GM21423 (cell line): ENCODE results near the gene CLEC19A.

Source experiments
- ATAC-seq: cut with Tn5 transposase; IDR thresholded peaks from one replicate; pipeline ENCODE4 v1.9.1; 2021; ENCODE audit warnings: mild to moderate bottlenecking, moderate library complexity; ENCODE audit not compliant: unreplicated experiment

Gene CLEC19A

GRCh38 chr16:19284207-19284606, 1.3 kb upstream of the CLEC19A start:
- ATAC-seq = no peak

- ATAC-seq = no peak
These were observed 1.3 kb downstream of the CLEC19A start for GRCh38 chr16:19286827-19287226.

- ATAC-seq = no peak
These were observed 1.7 kb downstream of the CLEC19A start for GRCh38 chr16:19287241-19287640.

GRCh38 chr16:19288872-19289799, 3.6 kb downstream of the CLEC19A start:
- no peak for ATAC-seq

GRCh38 chr16:19289811-19290485, 4.4 kb downstream of the CLEC19A start:
- ATAC-seq = no peak

- ATAC-seq = no peak
These were observed 5.3 kb downstream of the CLEC19A start for GRCh38 chr16:19290860-19291259.

- no peak for ATAC-seq
These were observed 5.9 kb downstream of the CLEC19A start for GRCh38 chr16:19291475-19291874.

- no peak for ATAC-seq
These were observed 6.7 kb downstream of the CLEC19A start for GRCh38 chr16:19292186-19292585.

GRCh38 chr16:19294156-19294649, 8.7 kb downstream of the CLEC19A start:
- ATAC-seq = peak; percentile 81

- no peak for ATAC-seq
These were observed 9.9 kb downstream of the CLEC19A start for GRCh38 chr16:19295393-19295792.

GRCh38 chr16:19297454-19297853, 11.9 kb downstream of the CLEC19A start:
- ATAC-seq = no peak

GRCh38 chr16:19299565-19299964, 14.0 kb downstream of the CLEC19A start:
- ATAC-seq = no peak

GRCh38 chr16:19301931-19302330, 16.4 kb downstream of the CLEC19A start:
- no peak for ATAC-seq

- no peak for ATAC-seq
These were observed 19.2 kb downstream of the CLEC19A start for GRCh38 chr16:19304750-19305149.

- ATAC-seq = no peak
These were observed 19.9 kb downstream of the CLEC19A start for GRCh38 chr16:19305443-19305842.

GRCh38 chr16:19307587-19308241, 22.2 kb downstream of the CLEC19A start:
- ATAC-seq = no peak

GRCh38 chr16:19308392-19308791, 22.9 kb downstream of the CLEC19A start:
- no peak for ATAC-seq

- ATAC-seq = no peak
These were observed 23.6 kb downstream of the CLEC19A start for GRCh38 chr16:19309178-19309577.

GRCh38 chr16:19314718-19315425, 29.3 kb downstream of the CLEC19A start:
- ATAC-seq = no peak

- ATAC-seq = no peak
These were observed 30.4 kb downstream of the CLEC19A start for GRCh38 chr16:19315889-19316433.
